ENCODE results near the gene FRY. TPM values are rescaled to one million over a fixed set of nuclear protein-coding genes. Genes with fewer than 3 reads are reported as not detected.

The FRY gene
- total and polyA plus RNA-seq, 10 of the 15 experiments (the other 5 are each of a cell fraction or from before 2014, with no cell fraction given), result 0.18 to 1.4 (median 0.30) TPM

- RAD21 ChIA-PET (ENCODE audit: unreplicated experiment), result no interaction called here
- no peaks in the 10 kb centered on the region for H3K79me2 ChIP-seq (ENCODE audit: control insufficient read depth, insufficient read depth, low read length)
- BruUV-seq (replicated peaks), result no TSS peak
- FAIRE-seq (no peak), DNase-seq (ENCODE audit: low read depth, low spot score) (no peak), ATAC-seq (no peak)
- in situ Hi-C loops (cut with MboI) (no loop called here), intact Hi-C loops (cut with micrococcal nuclease; ENCODE audit: unreplicated experiment) (no loop called here)
- POLR2A ChIA-PET, result no interaction called here
- no peak overlapping the region for H3K9ac ChIP-seq (ENCODE audit: control insufficient read depth, insufficient read depth, low read length)
- CTCF ChIA-PET, result no interaction called here
- H3K27ac ChIP-seq (ENCODE audit: control insufficient read depth, insufficient read depth), result no peak overlapping the region
- H2AFZ ChIP-seq (ENCODE audit: control insufficient read depth, low read depth, low read length), result no peak overlapping the region
- H3K4me2 ChIP-seq (ENCODE audit: control insufficient read depth, insufficient read depth), result no peak overlapping the region
- H3K4me1 ChIP-seq (ENCODE audit: control insufficient read depth, insufficient read depth, low read length), result peaks cover 4% of the 10 kb centered on the region; the same call in 1 of the 2 replicates
- no peaks in the 10 kb centered on the region for H3K27me3 ChIP-seq (replicated peaks in 1 of 2; ENCODE audit: control insufficient read depth in 2 of 2, insufficient read depth in 2 of 2, low read length in 1 of 2)
- H3K36me3 ChIP-seq (ENCODE audit: control insufficient read depth in 2 of 2, insufficient read depth in 2 of 2, low read length in 1 of 2), result no peaks in the 10 kb centered on the region
- TF ChIP-seq CBFB (IDR thresholded peaks at IDR 0.05; ENCODE audit: low read depth) (no peak), YY1 (IDR thresholded peaks at IDR 0.05; ENCODE audit: low read depth, low read length) (no peak), GATAD2B (conservative IDR thresholded peaks at IDR 0.05; ENCODE audit: low read depth) (no peak), NFYA (IDR thresholded peaks at IDR 0.05; ENCODE audit: borderline replicate concordance, low read depth, low read length) (no peak), MYC (IDR thresholded peaks at IDR 0.05; ENCODE audit: insufficient read depth, insufficient read length, insufficient replicate concordance, low read length, severe bottlenecking) (no peak), ZNF24 (IDR thresholded peaks at IDR 0.05) (no peak), MXI1 (IDR thresholded peaks at IDR 0.05; ENCODE audit: low read depth, low read length) (no peak), POLR2A (IDR thresholded peaks at IDR 0.05; ENCODE audit: low read depth, low read length) (no peak), NFXL1 (IDR thresholded peaks at IDR 0.05; ENCODE audit: borderline replicate concordance) (no peak)
- no peak overlapping the region for H3K4me3 ChIP-seq
- H3K9me3 ChIP-seq (replicated peaks; ENCODE audit: control insufficient read depth, insufficient read depth, low read length), result no peaks in the 10 kb centered on the region
- H4K20me1 ChIP-seq (ENCODE audit: control insufficient read depth, insufficient read depth), result no peaks in the 10 kb centered on the region
- SMC1A ChIA-PET (ENCODE audit: uncharacterized antibody, unreplicated experiment), result interaction anchor here (3.7 kb wide), 1 partner anchor 11 kb away, joined by 11 read pairs; the partner anchor contains the start of gene FRY
Measured at GRCh38 chr13:32042551-32042950, 11.0 kb downstream of the FRY start.

- WGBS (ENCODE audit: insufficient coverage, insufficient replicate concordance, low lambda C conversion rate, missing lambda C conversion rate), result 94% methylated on average over 1 of the region's 1 CpG
- Histone ChIP-seq H3K4me2 (ENCODE audit: control insufficient read depth, insufficient read depth) (no peak overlapping the region), H3K27me3 (replicated peaks in 1 of 2; ENCODE audit: control insufficient read depth in 2 of 2, insufficient read depth in 2 of 2, low read length in 1 of 2) (no peaks in the 10 kb centered on the region), H3K79me2 (ENCODE audit: control insufficient read depth, insufficient read depth, low read length) (no peaks in the 10 kb centered on the region), H3K9me3 (replicated peaks; ENCODE audit: control insufficient read depth, insufficient read depth, low read length) (no peaks in the 10 kb centered on the region), H2AFZ (ENCODE audit: control insufficient read depth, low read depth, low read length) (no peak overlapping the region), H3K4me1 (ENCODE audit: control insufficient read depth, insufficient read depth, low read length) (peaks cover 4% of the 10 kb centered on the region), H3K4me3 (no peak overlapping the region), H3K36me3 (ENCODE audit: control insufficient read depth in 2 of 2, insufficient read depth in 2 of 2, low read length in 1 of 2) (no peaks in the 10 kb centered on the region), H4K20me1 (ENCODE audit: control insufficient read depth, insufficient read depth) (no peaks in the 10 kb centered on the region), H3K9ac (ENCODE audit: control insufficient read depth, insufficient read depth, low read length) (no peak overlapping the region), H3K27ac (ENCODE audit: control insufficient read depth, insufficient read depth) (no peak overlapping the region)
- in situ Hi-C loops (cut with MboI) (no loop called here), intact Hi-C loops (cut with micrococcal nuclease; ENCODE audit: unreplicated experiment) (no loop called here)
- no TSS peak for BruUV-seq (replicated peaks)
- ChIA-PET SMC1A (ENCODE audit: uncharacterized antibody, unreplicated experiment) (interaction anchor here (1.5 kb wide), 1 partner anchor 19 kb away, joined by 3 read pairs; no protein-coding TSS in a partner anchor), RAD21 (ENCODE audit: unreplicated experiment) (no interaction called here), POLR2A (no interaction called here), CTCF (no interaction called here)
- DNase-seq (ENCODE audit: low read depth, low spot score) (no peak), FAIRE-seq (no peak), ATAC-seq (no peak)
- TF ChIP-seq MYB (IDR thresholded peaks at IDR 0.05; ENCODE audit: borderline replicate concordance, low read depth, low read length) (no peak), RB1 (IDR thresholded peaks at IDR 0.05; ENCODE audit: borderline replicate concordance) (no peak), ELK1 (IDR thresholded peaks at IDR 0.05; ENCODE audit: low read depth, low read length) (no peak)
- TF ChIP-seq, protein P1, sequence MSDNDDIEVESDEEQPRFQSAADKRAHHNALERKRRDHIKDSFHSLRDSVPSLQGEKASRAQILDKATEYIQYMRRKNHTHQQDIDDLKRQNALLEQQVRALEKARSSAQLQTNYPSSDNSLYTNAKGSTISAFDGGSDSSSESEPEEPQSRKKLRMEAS (IDR thresholded peaks at IDR 0.05; ENCODE audit: low read depth, low read length), result no peak
- TF ChIP-seq, protein P2, sequence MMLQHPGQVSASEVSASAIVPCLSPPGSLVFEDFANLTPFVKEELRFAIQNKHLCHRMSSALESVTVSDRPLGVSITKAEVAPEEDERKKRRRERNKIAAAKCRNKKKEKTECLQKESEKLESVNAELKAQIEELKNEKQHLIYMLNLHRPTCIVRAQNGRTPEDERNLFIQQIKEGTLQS (IDR thresholded peaks at IDR 0.05; ENCODE audit: borderline replicate concordance, extremely low read depth, low read depth, low read length), result no peak
Measured at GRCh38 chr13:32044446-32044845, 12.9 kb downstream of the FRY start.
